AG09319 (cell line): ENCODE measurements around the gene GALNT17.
A peak's percentile ranks its signal among the peaks of the same experiment; 100 is the strongest.

ENCODE experiments used
- DNase-seq: peaks from one replicate; pipeline ENCODE4 v3.0.0-alpha.2; 2010; ENCODE audit warnings: low read depth; ENCODE audit errors: extremely low read depth
- CTCF ChIP-seq: IDR thresholded peaks from 2 replicates; pipeline ENCODE4 v1.5.1; 2011; ENCODE audit warnings: low read depth, mild to moderate bottlenecking, inconsistent platforms, low read length, moderate library complexity

The GALNT17 gene

GRCh38 chr7:71486856-71487628, 355.1 kb downstream of the GALNT17 start:
- TF ChIP-seq CTCF: no peak
- DNase-seq: peak; percentile 30

- peak; percentile 30 for DNase-seq
Observed at GRCh38 chr7:71488308-71488707, 356.4 kb downstream of the GALNT17 start.

GRCh38 chr7:71491336-71491735, 359.4 kb downstream of the GALNT17 start:
- no peak for DNase-seq
- TF ChIP-seq CTCF: no peak

More at GRCh38 chr7:71488308-71488707, 356.4 kb downstream of the GALNT17 start:
- TF ChIP-seq CTCF: no peak

GRCh38 chr7:71495828-71496227, 363.9 kb downstream of the GALNT17 start:
- no peak for DNase-seq
- TF ChIP-seq CTCF: no peak

GRCh38 chr7:71497256-71497946, 365.5 kb downstream of the GALNT17 start:
- no peak for TF ChIP-seq CTCF
- no peak for DNase-seq

GRCh38 chr7:71498381-71498780, 366.4 kb downstream of the GALNT17 start:
- DNase-seq: no peak
- TF ChIP-seq CTCF: no peak

- DNase-seq: no peak
- no peak for TF ChIP-seq CTCF
Observed at GRCh38 chr7:71504697-71505441, 372.9 kb downstream of the GALNT17 start.
